OCI-LY1 (cell line): ENCODE data around the gene STARD5.

Experiments used
- CTCF ChIP-seq: fragments of 200-600 bp; sonication (generic), shearing (Covaris generic); IDR thresholded peaks from 2 replicates; pipeline ENCODE4 v1.5.1; 2017; ENCODE audit warnings: mild to moderate bottlenecking, antibody characterized with exemption, low read length, moderate library complexity, mixed read lengths
- EZH2 ChIP-seq: fragments of 200-600 bp; sonication (generic), shearing (Covaris generic); IDR thresholded peaks from 2 replicates; pipeline ENCODE4 v1.8.0; 2017; ENCODE audit warnings: borderline replicate concordance, mixed run types, mild to moderate bottlenecking, antibody characterized with exemption, low read length, moderate library complexity, mixed read lengths

- TF ChIP-seq CTCF = no peak
- no peak for TF ChIP-seq EZH2
Measured at GRCh38 chr15:81330366-81331090, 6.6 kb upstream of the STARD5 start.
